Astrocyte (in vitro differentiated cells and primary cell): Measurements from ENCODE around the gene OS9. TPM values are rescaled to one million over a fixed set of nuclear protein-coding genes. Genes with fewer than 3 reads are reported as not detected.

ENCODE experiments used
- DNase-seq: peaks from one replicate; pipeline ENCODE4 v3.0.0-alpha.2; 2010; ENCODE audit warnings: low read depth
- FAIRE-seq: peaks from 2 replicates; lab custom pipeline; 2011; peaks lifted over from hg19 to GRCh38; lab: Jason Lieb, UNC
- H2AFZ ChIP-seq: 2 replicates; pipeline ENCODE4 v1.6.0; 2012; ENCODE audit warnings: low read depth, low read length, inconsistent platforms
- H3K27ac ChIP-seq: 2 replicates; pipeline ENCODE4 v1.5.1; 2011; ENCODE audit warnings: low read depth, low read length, inconsistent platforms
- H3K27me3 ChIP-seq: 2 replicates; pipeline ENCODE4 v1.6.0; 2011; ENCODE audit warnings: low read length, inconsistent platforms; ENCODE audit not compliant: insufficient read depth
- H3K36me3 ChIP-seq: 2 replicates; pipeline ENCODE4 v1.5.1; 2011; ENCODE audit warnings: low read length, inconsistent platforms; ENCODE audit not compliant: insufficient read depth
- H3K4me1 ChIP-seq: 2 replicates; pipeline ENCODE4 v1.5.1; 2011; ENCODE audit warnings: low read length, inconsistent platforms; ENCODE audit not compliant: insufficient read depth
- H3K4me2 ChIP-seq: 2 replicates; pipeline ENCODE4 v1.6.0; 2012; ENCODE audit warnings: low read length, inconsistent platforms
- H3K4me3 ChIP-seq: 2 replicates; pipeline ENCODE4 v1.5.1; 2011; ENCODE audit warnings: low read depth, mild to moderate bottlenecking, low read length, inconsistent platforms; ENCODE audit not compliant: insufficient read depth
- H3K79me2 ChIP-seq: 2 replicates; pipeline ENCODE4 v1.6.0; 2012; ENCODE audit warnings: mild to moderate bottlenecking, low read length, inconsistent platforms; ENCODE audit not compliant: insufficient read depth
- H3K9ac ChIP-seq: 2 replicates; pipeline ENCODE4 v1.6.0; 2012; ENCODE audit warnings: mild to moderate bottlenecking, low read length, inconsistent platforms
- H3K9me3 ChIP-seq: 2 replicates; pipeline ENCODE4 v1.5.1; 2012; ENCODE audit warnings: low read depth, mild to moderate bottlenecking, low read length, inconsistent platforms; ENCODE audit not compliant: insufficient read depth
- H4K20me1 ChIP-seq: 2 replicates; pipeline ENCODE4 v1.6.0; 2012; ENCODE audit warnings: low read length, inconsistent platforms; ENCODE audit not compliant: insufficient read depth
- H3K27ac Mint-ChIP-seq: one replicate; pipeline ENCODE4 v1.8.0; 2021; ENCODE audit warnings: mild to moderate bottlenecking, mixed read lengths; ENCODE audit not compliant: unreplicated experiment
- H3K27me3 Mint-ChIP-seq: one replicate; pipeline ENCODE4 v1.8.0; 2021; ENCODE audit warnings: low read depth, mixed read lengths; ENCODE audit not compliant: unreplicated experiment
- H3K36me3 Mint-ChIP-seq: one replicate; pipeline ENCODE4 v1.8.0; 2021; ENCODE audit warnings: low read depth, mixed read lengths; ENCODE audit not compliant: unreplicated experiment
- H3K4me1 Mint-ChIP-seq: one replicate; pipeline ENCODE4 v1.8.0; 2021; ENCODE audit warnings: low read depth, mixed read lengths; ENCODE audit not compliant: unreplicated experiment
- H3K4me3 Mint-ChIP-seq: one replicate; pipeline ENCODE4 v1.8.0; 2021; ENCODE audit warnings: mild to moderate bottlenecking, moderate library complexity, mixed read lengths; ENCODE audit not compliant: unreplicated experiment
- H3K9me3 Mint-ChIP-seq: one replicate; pipeline ENCODE4 v1.8.0; 2021; ENCODE audit warnings: mild to moderate bottlenecking, mixed read lengths; ENCODE audit not compliant: unreplicated experiment
- CTCF ChIP-seq: IDR thresholded peaks from 2 replicates; pipeline ENCODE4 v1.5.1; 2011; ENCODE audit warnings: low read depth, mild to moderate bottlenecking, inconsistent platforms, low read length, moderate library complexity; ENCODE audit not compliant: insufficient read depth
- EZH2 ChIP-seq: IDR thresholded peaks from 2 replicates; pipeline ENCODE4 v1.6.1; 2012; ENCODE audit warnings: mild to moderate bottlenecking, low read length, inconsistent platforms; ENCODE audit not compliant: insufficient read depth
- total RNA-seq: library from RNA; stranded (reverse); gene quantifications from 2 replicates; pipeline ENCODE4 v1.2.1, GENCODE V29; 2021

OS9 gene
- total RNA-seq, 1 donor from 2014 or later: 194 TPM

GRCh38 chr12:57700317-57700716 lies 6.4 kb downstream of the OS9 start:
- Histone ChIP-seq H2AFZ (no peak overlapping the region), H3K27me3 (no peaks in the 10 kb centered on the region), H4K20me1 (peaks cover 3% of the 10 kb centered on the region), H3K27ac (no peak overlapping the region), H3K36me3 (peaks cover 11% of the 10 kb centered on the region), H3K9ac (no peak overlapping the region), H3K9me3 (no peaks in the 10 kb centered on the region), H3K79me2 (peaks cover under 1% of the 10 kb centered on the region), H3K4me2 (no peak overlapping the region), H3K4me3 (no peak overlapping the region), H3K4me1 (no peaks in the 10 kb centered on the region)
- Mint-ChIP-seq H3K36me3 (peaks cover 46% of the 10 kb centered on the region), H3K4me1 (no peaks in the 10 kb centered on the region), H3K27me3 (no peaks in the 10 kb centered on the region), H3K9me3 (peaks cover 9% of the 10 kb centered on the region), H3K4me3 (no peak overlapping the region), H3K27ac (no peak overlapping the region)
- TF ChIP-seq CTCF (no peak), EZH2 (no peak)
- no peak for FAIRE-seq
- DNase-seq: no peak

- Histone ChIP-seq H3K27ac (no peak overlapping the region), H2AFZ (no peak overlapping the region), H3K79me2 (no peaks in the 10 kb centered on the region), H4K20me1 (no peaks in the 10 kb centered on the region), H3K9ac (no peak overlapping the region), H3K4me2 (no peak overlapping the region), H3K27me3 (no peaks in the 10 kb centered on the region), H3K9me3 (no peaks in the 10 kb centered on the region), H3K4me1 (no peaks in the 10 kb centered on the region), H3K36me3 (no peaks in the 10 kb centered on the region), H3K4me3 (no peak overlapping the region)
- Mint-ChIP-seq H3K27me3 (no peaks in the 10 kb centered on the region), H3K9me3 (peaks cover 9% of the 10 kb centered on the region), H3K4me3 (no peak overlapping the region), H3K36me3 (peaks cover 29% of the 10 kb centered on the region), H3K4me1 (no peaks in the 10 kb centered on the region), H3K27ac (no peak overlapping the region)
- FAIRE-seq (no peak), DNase-seq (no peak)
- no peak for TF ChIP-seq CTCF
- TF ChIP-seq EZH2: no peak
Measured at GRCh38 chr12:57707250-57707649, 13.3 kb downstream of the OS9 start.

DNA sequence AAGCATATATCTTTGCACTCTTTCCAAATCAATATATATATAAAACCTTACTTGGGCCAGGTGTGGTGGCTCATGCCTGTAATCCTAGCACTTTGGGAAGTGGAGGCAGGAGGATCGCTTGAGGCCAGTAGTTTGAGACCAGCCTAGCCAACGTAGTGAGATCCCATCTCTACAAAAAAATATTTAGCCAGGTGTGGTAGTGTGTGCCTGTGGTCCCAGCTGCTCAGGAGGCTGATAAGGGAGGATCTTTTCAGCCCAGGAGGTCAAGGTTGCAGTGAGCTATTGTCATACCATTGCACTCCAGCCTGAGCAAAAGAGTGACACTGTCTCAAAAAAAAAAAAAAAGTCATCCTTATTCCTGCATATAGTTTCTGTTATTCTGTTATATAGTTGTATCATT lies 14.4 kb downstream of the OS9 start:
- Histone ChIP-seq H3K9me3 (no peaks in the 10 kb centered on the region), H3K79me2 (no peaks in the 10 kb centered on the region), H3K4me1 (no peaks in the 10 kb centered on the region), H4K20me1 (no peaks in the 10 kb centered on the region), H2AFZ (no peak overlapping the region), H3K27ac (no peak overlapping the region), H3K9ac (no peak overlapping the region), H3K36me3 (no peaks in the 10 kb centered on the region), H3K4me3 (no peak overlapping the region), H3K27me3 (no peaks in the 10 kb centered on the region), H3K4me2 (no peak overlapping the region)
- H3K4me3 Mint-ChIP-seq: no peak overlapping the region
- H3K27ac Mint-ChIP-seq: no peak overlapping the region
- no peaks in the 10 kb centered on the region for H3K4me1 Mint-ChIP-seq
- FAIRE-seq (no peak), DNase-seq (no peak)
- H3K9me3 Mint-ChIP-seq: peaks cover 6% of the 10 kb centered on the region
- no peaks in the 10 kb centered on the region for H3K27me3 Mint-ChIP-seq
- H3K36me3 Mint-ChIP-seq: peaks cover 18% of the 10 kb centered on the region
- no peak for TF ChIP-seq EZH2
- no peak for TF ChIP-seq CTCF
